PC-9 (cell line): ENCODE measurements around the gene ATG2B. TPM values are rescaled to one million over a fixed set of nuclear protein-coding genes. Genes with fewer than 3 reads are reported as not detected.

Experiments
- BruUV-seq: library from RNA; stranded (reverse); fragments of 400-500 nt; replicated peaks from 2 replicates; lab custom pipeline; 2021; lab: Mats Ljungman, UMichigan
- CTCF ChIA-PET: fragments of 300-600 bp; sonication (Branson Sonifier 250); formaldehyde crosslinking; loops from one replicate; lab custom pipeline; 2022; ENCODE audit warnings: antibody characterized with exemption; lab: Charles Lee
- POLR2A ChIA-PET: fragments of 300-600 bp; sonication (Branson Sonifier 250); formaldehyde crosslinking; loops from one replicate; lab custom pipeline; 2022; ENCODE audit warnings: antibody characterized with exemption; ENCODE audit not compliant: unreplicated experiment; lab: Charles Lee
- DNase-seq, 2 experiments: peaks; one replicate each; pipeline versions ENCODE4 v3.0.0 to v3.0.0-alpha.2; 2015 to 2022; ENCODE audit warnings: mixed read lengths in 1 of 2
- H2AFZ ChIP-seq: fragments of 200-600 bp; sonication (generic); 2 replicates; pipeline ENCODE4 v1.8.1; 2017; ENCODE audit warnings: antibody characterized with exemption
- H3F3A ChIP-seq: fragments of 200-600 bp; sonication (generic); 2 replicates; pipeline ENCODE4 v1.8.1; 2017; ENCODE audit warnings: antibody characterized with exemption, mild to moderate bottlenecking, low read depth; ENCODE audit not compliant: insufficient read depth
- H3K27ac ChIP-seq: fragments of 200-600 bp; sonication (generic); 2 replicates; pipeline ENCODE4 v1.6.1; 2016; ENCODE audit warnings: mixed run types
- H3K27me3 ChIP-seq: fragments of 200-600 bp; sonication (generic); 2 replicates; pipeline ENCODE4 v1.6.1; 2016; ENCODE audit warnings: low read depth, mixed run types; ENCODE audit not compliant: insufficient read depth
- H3K36me3 ChIP-seq: fragments of 200-600 bp; sonication (generic); 2 replicates; pipeline ENCODE4 v1.6.1; 2016; ENCODE audit warnings: low read depth, mixed run types
- H3K4me1 ChIP-seq: fragments of 200-600 bp; sonication (generic); replicated peaks from 2 replicates; pipeline ENCODE4 v1.6.1; 2016; ENCODE audit warnings: mixed run types; ENCODE audit not compliant: insufficient read depth
- H3K4me2 ChIP-seq: fragments of 200-600 bp; sonication (generic); 2 replicates; pipeline ENCODE4 v1.6.1; 2017; ENCODE audit warnings: mixed run types
- H3K4me3 ChIP-seq: fragments of 200-600 bp; sonication (generic); 2 replicates; pipeline ENCODE4 v1.6.1; 2016; ENCODE audit warnings: mixed run types
- H3K79me2 ChIP-seq: fragments of 200-600 bp; sonication (generic); 2 replicates; pipeline ENCODE4 v1.6.1; 2017; ENCODE audit warnings: low read depth, mixed run types
- H3K9me2 ChIP-seq: fragments of 200-600 bp; sonication (generic); 2 replicates; pipeline ENCODE4 v1.8.1; 2017; ENCODE audit warnings: mild to moderate bottlenecking; ENCODE audit not compliant: insufficient read depth
- H3K9me3 ChIP-seq: fragments of 200-600 bp; sonication (generic); 2 replicates; pipeline ENCODE4 v1.8.1; 2016; ENCODE audit warnings: low read depth; ENCODE audit not compliant: insufficient read depth
- H4K20me1 ChIP-seq: fragments of 200-600 bp; sonication (generic); 2 replicates; pipeline ENCODE4 v1.8.1; 2017; ENCODE audit not compliant: insufficient read depth
- EZH2 ChIP-seq: fragments of 200-600 bp; sonication (generic); IDR thresholded peaks from 2 replicates; pipeline ENCODE4 v1.8.0; 2017; ENCODE audit warnings: antibody characterized with exemption, low read depth
- intact Hi-C: fragments of 100-400 bp; cut with micrococcal nuclease; formaldehyde crosslinking; loops from one replicate; pipeline ENCODE4 v1.10.0; 2022; ENCODE audit not compliant: unreplicated experiment
- total RNA-seq: library from RNA; stranded (reverse); gene quantifications from 2 replicates; pipeline ENCODE4 v1.2.3, GENCODE V29; 2021
- TF ChIP-seq, protein P1 (sequence below): fragments of 200-600 bp; sonication (generic); conservative IDR thresholded peaks from 2 replicates; pipeline ENCODE4 v1.6.1; 2017; ENCODE audit warnings: mixed run types, antibody characterized with exemption, mild to moderate bottlenecking, moderate library complexity

The ATG2B gene
- total RNA-seq, 1 experiment from 2014 or later, result 6.6 TPM

DNA sequence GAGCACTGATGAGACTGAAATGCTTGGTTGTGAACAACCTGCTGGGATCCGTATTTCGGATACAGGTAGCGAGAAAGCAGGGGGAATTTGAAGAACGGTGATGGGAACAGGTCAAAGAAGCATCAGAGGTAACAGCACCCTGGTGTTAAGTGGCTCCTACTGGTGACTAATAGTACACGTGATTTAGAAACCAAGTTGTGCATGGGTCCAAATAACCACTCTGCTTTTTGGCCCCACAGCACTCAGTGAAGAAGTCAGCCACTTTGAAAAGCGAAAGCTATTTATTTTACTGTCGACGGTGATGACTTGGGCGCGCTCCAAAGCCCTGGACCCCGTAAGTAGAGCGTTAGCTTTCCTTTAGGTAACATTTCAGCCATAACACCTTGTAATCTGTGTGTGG, 45.5 kb upstream of the ATG2B start:
- H3K36me3 ChIP-seq, result no peaks in the 10 kb centered on the region
- intact Hi-C loops, result no loop called here
- H3K4me3 ChIP-seq, result no peak overlapping the region
- no peaks in the 10 kb centered on the region for H3K79me2 ChIP-seq
- no peak for TF ChIP-seq EZH2
- TF ChIP-seq, protein P1, sequence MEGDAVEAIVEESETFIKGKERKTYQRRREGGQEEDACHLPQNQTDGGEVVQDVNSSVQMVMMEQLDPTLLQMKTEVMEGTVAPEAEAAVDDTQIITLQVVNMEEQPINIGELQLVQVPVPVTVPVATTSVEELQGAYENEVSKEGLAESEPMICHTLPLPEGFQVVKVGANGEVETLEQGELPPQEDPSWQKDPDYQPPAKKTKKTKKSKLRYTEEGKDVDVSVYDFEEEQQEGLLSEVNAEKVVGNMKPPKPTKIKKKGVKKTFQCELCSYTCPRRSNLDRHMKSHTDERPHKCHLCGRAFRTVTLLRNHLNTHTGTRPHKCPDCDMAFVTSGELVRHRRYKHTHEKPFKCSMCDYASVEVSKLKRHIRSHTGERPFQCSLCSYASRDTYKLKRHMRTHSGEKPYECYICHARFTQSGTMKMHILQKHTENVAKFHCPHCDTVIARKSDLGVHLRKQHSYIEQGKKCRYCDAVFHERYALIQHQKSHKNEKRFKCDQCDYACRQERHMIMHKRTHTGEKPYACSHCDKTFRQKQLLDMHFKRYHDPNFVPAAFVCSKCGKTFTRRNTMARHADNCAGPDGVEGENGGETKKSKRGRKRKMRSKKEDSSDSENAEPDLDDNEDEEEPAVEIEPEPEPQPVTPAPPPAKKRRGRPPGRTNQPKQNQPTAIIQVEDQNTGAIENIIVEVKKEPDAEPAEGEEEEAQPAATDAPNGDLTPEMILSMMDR, result no peak
- H3K4me2 ChIP-seq, result no peak overlapping the region
- H3F3A ChIP-seq, result peaks cover 7% of the 10 kb centered on the region; the same call in 1 of the 2 replicates
- no peak overlapping the region for H2AFZ ChIP-seq
- H3K27ac ChIP-seq, result no peak overlapping the region
- no peaks in the 10 kb centered on the region for H3K27me3 ChIP-seq
- BruUV-seq, result no TSS peak
- H3K4me1 ChIP-seq, result peaks cover 14% of the 10 kb centered on the region
- no peak for DNase-seq
- H3K9me3 ChIP-seq, result no peaks in the 10 kb centered on the region
- H4K20me1 ChIP-seq, result no peaks in the 10 kb centered on the region
- no peaks in the 10 kb centered on the region for H3K9me2 ChIP-seq
- CTCF ChIA-PET, result no interaction called here
- POLR2A ChIA-PET, result no interaction called here

DNA sequence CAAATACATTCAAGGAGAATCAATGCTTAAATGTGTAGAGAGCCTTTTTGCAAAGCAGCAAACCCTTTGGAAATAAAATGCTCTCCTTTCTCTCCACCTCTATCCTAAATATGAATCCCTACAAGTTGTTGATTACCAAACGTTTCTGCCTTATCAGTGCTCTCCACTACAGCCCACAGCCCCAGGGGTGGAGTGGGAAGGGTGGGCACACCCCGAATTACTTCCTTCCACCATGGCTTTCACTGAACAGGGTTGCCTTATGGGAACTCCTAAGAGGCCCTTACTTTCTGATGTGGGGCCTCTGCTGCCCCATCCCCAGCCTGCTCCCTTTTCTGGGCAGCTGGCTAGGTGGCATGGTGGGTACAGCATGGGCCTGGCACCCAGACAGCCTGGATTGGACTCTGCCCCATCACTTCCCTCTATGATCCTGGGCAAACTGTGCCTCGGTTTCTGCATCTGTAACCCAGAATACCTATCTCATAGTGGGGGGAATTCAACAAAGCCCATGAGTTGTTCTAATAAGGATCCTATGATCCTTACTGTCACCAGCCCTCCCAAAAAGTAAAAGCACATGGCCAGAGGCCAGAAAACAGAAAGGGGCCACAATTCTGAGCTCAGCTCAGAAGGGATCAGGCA, 44.9 kb upstream of the ATG2B start:
- H3K36me3 ChIP-seq, result no peaks in the 10 kb centered on the region
- CTCF ChIA-PET, result no interaction called here
- no peaks in the 10 kb centered on the region for H3K9me2 ChIP-seq
- TF ChIP-seq EZH2, result no peak
- TF ChIP-seq, protein P1, result no peak
- H3K9me3 ChIP-seq, result no peaks in the 10 kb centered on the region
- no peaks in the 10 kb centered on the region for H4K20me1 ChIP-seq
- no peak overlapping the region for H3K27ac ChIP-seq
- DNase-seq, result no peak
- no peaks in the 10 kb centered on the region for H3K79me2 ChIP-seq
- H3K4me3 ChIP-seq, result no peak overlapping the region
- no peak overlapping the region for H2AFZ ChIP-seq
- peaks cover 14% of the 10 kb centered on the region for H3K4me1 ChIP-seq
- no TSS peak for BruUV-seq
- H3K27me3 ChIP-seq, result no peaks in the 10 kb centered on the region
- POLR2A ChIA-PET, result no interaction called here
- H3F3A ChIP-seq, result peaks cover 7% of the 10 kb centered on the region; the same call in 1 of the 2 replicates
- no peak overlapping the region for H3K4me2 ChIP-seq
- intact Hi-C loops, result no loop called here

DNA sequence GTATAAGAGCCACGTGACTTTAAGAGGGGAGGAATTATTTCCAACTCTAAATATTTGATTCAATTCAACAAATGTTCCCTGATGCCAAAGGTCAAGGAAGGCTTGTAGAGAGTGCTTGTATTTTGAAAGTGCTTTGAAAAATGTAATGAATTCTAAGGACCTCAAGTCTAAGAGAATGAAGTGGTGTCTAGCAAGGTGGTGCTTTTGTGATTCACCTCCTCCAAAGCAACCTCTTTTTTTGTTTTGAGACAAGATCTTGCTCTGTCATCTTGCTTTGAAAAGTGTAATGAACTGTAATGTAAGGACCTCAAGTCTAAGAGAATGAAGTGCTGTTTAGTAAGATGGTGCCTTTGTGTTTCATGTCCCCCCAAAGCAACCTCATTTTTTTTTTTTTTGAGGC, 42.5 kb upstream of the ATG2B start:
- CTCF ChIA-PET, result no interaction called here
- POLR2A ChIA-PET, result no interaction called here

More for the DNA sequence above, 42.5 kb upstream of the ATG2B start:
- H4K20me1 ChIP-seq, result no peaks in the 10 kb centered on the region
- intact Hi-C loops, result no loop called here
- peaks cover 14% of the 10 kb centered on the region for H3K4me1 ChIP-seq
- H3K79me2 ChIP-seq, result no peaks in the 10 kb centered on the region
- no TSS peak for BruUV-seq
- no peaks in the 10 kb centered on the region for H3K9me2 ChIP-seq
- H3K4me3 ChIP-seq, result no peak overlapping the region
- no peak overlapping the region for H3K27ac ChIP-seq
- no peak overlapping the region for H3K4me2 ChIP-seq
- H3K36me3 ChIP-seq, result no peaks in the 10 kb centered on the region
- H3F3A ChIP-seq, result peaks cover 3% of the 10 kb centered on the region; the same call in 1 of the 2 replicates
- no peak for DNase-seq
- H2AFZ ChIP-seq, result no peak overlapping the region
- no peak for TF ChIP-seq EZH2
- TF ChIP-seq, protein P1, result no peak
- H3K9me3 ChIP-seq, result no peaks in the 10 kb centered on the region
- no peaks in the 10 kb centered on the region for H3K27me3 ChIP-seq
